Spleen (tissue), 11 donors: ENCODE results near the gene YTHDF1. TPM values are rescaled to one million over a fixed set of nuclear protein-coding genes. Genes with fewer than 3 reads are reported as not detected.

ENCODE experiments used
- DNase-seq: peaks from one replicate; pipeline ENCODE4 v3.0.0-alpha.2; 2020
- H3K27ac ChIP-seq, 8 donors: fragments of 200-600 bp; sonication (generic) in 7 of 8; 1 replicate in 4 of 8; 2 replicates in 4 of 8; pipeline versions ENCODE4 v1.5.0 to v1.8.0; 2016 to 2021; ENCODE audit warnings: inconsistent platforms in 4 of 8, mild to moderate bottlenecking in 4 of 8, moderate library complexity in 1 of 8
- H3K27me3 ChIP-seq, 7 donors: fragments of 200-600 bp; sonication (generic) in 6 of 7; replicated peaks in 1 of 7; 1 replicate in 4 of 7; 2 replicates in 3 of 7; pipeline versions ENCODE4 v1.5.0 to v1.8.0; 2016 to 2021; ENCODE audit warnings: inconsistent platforms in 3 of 7, mild to moderate bottlenecking in 1 of 7
- H3K36me3 ChIP-seq, 6 donors: fragments of 200-600 bp; sonication (generic) in 5 of 6; 1 replicate in 4 of 6; 2 replicates in 2 of 6; pipeline versions ENCODE4 v1.5.0 to v1.8.0; 2016 to 2021; ENCODE audit warnings: inconsistent platforms in 2 of 6
- H3K4me1 ChIP-seq, 6 donors: fragments of 200-600 bp; sonication (generic) in 5 of 6; 1 replicate in 3 of 6; 2 replicates in 3 of 6; pipeline versions ENCODE4 v1.5.0 to v1.8.0; 2016 to 2021; ENCODE audit warnings: inconsistent platforms in 3 of 6
- H3K4me3 ChIP-seq, 8 donors: fragments of 200-600 bp; sonication (generic) in 7 of 8; 1 replicate in 4 of 8; 2 replicates in 4 of 8; pipeline versions ENCODE4 v1.5.0 to v1.8.0; 2016 to 2021; ENCODE audit warnings: inconsistent platforms in 4 of 8, mild to moderate bottlenecking in 4 of 8, moderate library complexity in 2 of 8
- H3K9me3 ChIP-seq, 8 donors: fragments of 200-600 bp; sonication (generic) in 7 of 8; 1 replicate in 4 of 8; 2 replicates in 4 of 8; pipeline versions ENCODE4 v1.5.0 to v1.8.0; 2016 to 2021; ENCODE audit warnings: inconsistent platforms in 4 of 8
- CTCF ChIP-seq, 11 experiments: fragments of 200-600 bp in 7 of 11; fragments of 450-650 bp in 4 of 11; sonication (generic) in 4 of 11; IDR thresholded peaks in 8 of 11; conservative IDR thresholded peaks in 3 of 11; 1 replicate in 7 of 11; 2 replicates in 4 of 11; pipeline versions ENCODE4 v1.4.0 to v1.8.0; 2016 to 2021; ENCODE audit warnings: antibody characterized with exemption in 11 of 11, inconsistent platforms in 4 of 11, mild to moderate bottlenecking in 1 of 11
- POLR2A ChIP-seq, 3 donors: fragments of 450-650 bp; IDR thresholded peaks; one replicate each; pipeline ENCODE4 v1.5.1; 2017; ENCODE audit warnings: antibody characterized with exemption in 3 of 3, mild to moderate bottlenecking in 1 of 3
- POLR2AphosphoS5 ChIP-seq, 3 donors: sonication (generic); formaldehyde crosslinking; IDR thresholded peaks; one replicate each; pipeline ENCODE4 v1.5.1; 2017; ENCODE audit warnings: antibody characterized with exemption in 3 of 3
- WGBS, 5 donors: extraction: QIAGEN DNeasy Blood & Tissue Kit in 3 of 5; methylation state at CpG; one replicate each; pipeline versions ENCODE4 v1.1.5 to v1.1.7; 2013 to 2018; 5-methylcytosine and 5-hydroxymethylcytosine counted together
- intact Hi-C: fragments of 100-400 bp; cut with DNase I; formaldehyde crosslinking; loops from one replicate; pipeline ENCODE4 v1.15.0; 2023; ENCODE audit warnings: low total_unique reads
- polyA plus RNA-seq, 3 donors: library from polyadenylated mRNA; stranded (reverse); fragments of 200-250 nt; gene quantifications; one replicate each; pipeline ENCODE4 v1.2.1, GENCODE V29; 2013
- total RNA-seq, 7 donors: library from RNA; depleted of rRNA in 3 of 7; stranded (reverse); fragments of >200 nt in 3 of 7; fragmentation: NEBNext Ultra II Directional in 4 of 7; extraction: Animal tissue kit (Norgen Biotek cat#: 25700) in 4 of 7; gene quantifications; one replicate each; pipeline versions ENCODE4 v1.1.0 to v1.2.1, GENCODE V29; 2016 to 2021
- donor health status: healthy with polysubstance abuse.
- donor health status: DM: no; HTN: no; CAD: no; lungs with moderate emphysema.
- donor health status: DM: no; HTN: no; CAD: no.
- donor health status: Bipolar disorder and iron deficiency.
- donor health status: healthy.
- donor health status: DM: no; HTN: no; CAD: no.
- donor health status: DM: yes; HTN: yes; CAD: no.

Gene YTHDF1
- total and polyA plus RNA-seq, 10 donors = 18.8 to 41.6 (median 33.0) TPM

GRCh38 chr20:63255931-63256704 is 40.2 kb upstream of the YTHDF1 start:
- Histone ChIP-seq H3K36me3 (no peaks in the 10 kb centered on the region), H3K4me1 (peaks cover 7 to 25% (median 22%) of the 10 kb centered on the region in 6 donors), H3K9me3 (no peaks in the 10 kb centered on the region), H3K27ac (no peak overlapping the region), H3K4me3 (no peak overlapping the region), H3K27me3 (peaks cover 3 to 95% (median 57%) of the 10 kb centered on the region in 7 donors)
- WGBS, 5 donors = 55 to 60% (median 58%) methylated on average over 25 to 31 of the region's 31 CpGs
- no peak for DNase-seq
- TF ChIP-seq CTCF (IDR thresholded peaks at IDR 0.05 in 8 of 11, conservative IDR thresholded peaks at IDR 0.05 in 3 of 11) (no peak), POLR2A (IDR thresholded peaks at IDR 0.05) (no peak), POLR2AphosphoS5 (IDR thresholded peaks at IDR 0.05) (no peak)
- intact Hi-C loops = no loop called here

GRCh38 chr20:63254606-63255384 is 38.9 kb upstream of the YTHDF1 start:
- H3K36me3 ChIP-seq = no peaks in the 10 kb centered on the region
- no peak for DNase-seq
- intact Hi-C loops = no loop called here
- peaks cover 7 to 25% (median 22%) of the 10 kb centered on the region in 6 donors for H3K4me1 ChIP-seq
- 6 to 13% (median 9%) methylated on average over 19 to 56 of the region's 56 CpGs for WGBS, 5 donors
- H3K9me3 ChIP-seq = no peaks in the 10 kb centered on the region
- H3K4me3 ChIP-seq = peak overlapping the region in 2 of 8 donors; percentile 33 to 60
- H3K27me3 ChIP-seq = peaks cover 3 to 95% (median 43%) of the 10 kb centered on the region in 7 donors
- TF ChIP-seq POLR2A (IDR thresholded peaks at IDR 0.05) (no peak), CTCF (IDR thresholded peaks at IDR 0.05 in 8 of 11, conservative IDR thresholded peaks at IDR 0.05 in 3 of 11) (no peak), POLR2AphosphoS5 (IDR thresholded peaks at IDR 0.05) (no peak)
- no peak overlapping the region for H3K27ac ChIP-seq

GRCh38 chr20:63254232-63254605 is 38.3 kb upstream of the YTHDF1 start, which contains the start of gene NKAIN4:
Gene NKAIN4 (minus strand): TSS chr20:63254463. CDS start chr20:63254450, 13 bp downstream.
- intact Hi-C loops = no loop called here
- Histone ChIP-seq H3K4me1 (peaks cover 7 to 25% (median 22%) of the 10 kb centered on the region in 6 donors), H3K9me3 (no peaks in the 10 kb centered on the region), H3K4me3 (peak within 1 kb of the TSS; percentile 6 to 60 (median 33)), H3K27me3 (peaks cover 3 to 95% (median 44%) of the 10 kb centered on the region in 7 donors), H3K27ac (no peak within 1 kb of the TSS), H3K36me3 (no peaks in the 10 kb centered on the region)
- 2 to 6% (median 2%) methylated on average over 30 to 46 of the region's 46 CpGs; no CpG with 5 or more reads in 2 of the 5 donors for WGBS, 5 donors
- no peak for DNase-seq
- no peak for TF ChIP-seq POLR2AphosphoS5 (IDR thresholded peaks at IDR 0.05)

- intact Hi-C loops = no loop called here
- no peak overlapping the region for H3K27ac ChIP-seq
- H3K27me3 ChIP-seq = peaks cover 3 to 95% (median 50%) of the 10 kb centered on the region in 7 donors
- TF ChIP-seq POLR2AphosphoS5 (IDR thresholded peaks at IDR 0.05) = no peak
- TF ChIP-seq POLR2A (IDR thresholded peaks at IDR 0.05) = no peak
- no peak for TF ChIP-seq CTCF (IDR thresholded peaks at IDR 0.05 in 8 of 11, conservative IDR thresholded peaks at IDR 0.05 in 3 of 11)
- H3K4me3 ChIP-seq = peak overlapping the region; percentile 6 to 60 (median 33)
- no peak for DNase-seq
- 1 to 2% (median 2%) methylated on average over 46 to 89 of the region's 89 CpGs; no CpG with 5 or more reads in 1 of the 5 donors for WGBS, 5 donors
- H3K36me3 ChIP-seq = no peaks in the 10 kb centered on the region
- peaks cover 7 to 25% (median 22%) of the 10 kb centered on the region in 6 donors for H3K4me1 ChIP-seq
- no peaks in the 10 kb centered on the region for H3K9me3 ChIP-seq
Measured at GRCh38 chr20:63253438-63254231, 37.7 kb upstream of the YTHDF1 start.
